Fibroblast of skin of back (primary cell): ENCODE measurements around the gene CYBC1. TPM values are rescaled to one million over a fixed set of nuclear protein-coding genes. Genes with fewer than 3 reads are reported as not detected.

Experiments
- DNase-seq: peaks from one replicate; pipeline ENCODE4 v3.0.0-alpha.2; 2013
- polyA plus RNA-seq, 2 experiments: library from polyadenylated mRNA; unstranded; fragments of 120-200 nt; gene quantifications; one replicate each; pipeline ENCODE4 v1.2.1, GENCODE V29; 2013; ENCODE audit not compliant: insufficient read length in 2 of 2

The CYBC1 gene
- polyA plus RNA-seq (2013, experiment 1 of 2; ENCODE audit: insufficient read length): 57.9 TPM
- polyA plus RNA-seq (2013, experiment 2 of 2; ENCODE audit: insufficient read length): 43.1 TPM

- DNase-seq: peak; percentile 90
Observed at GRCh38 chr17:82450357-82451106, at the start of gene CYBC1. TSS of gene CYBC1 (minus strand) at chr17:82450752. CDS start at chr17:82449254, 1,498 bp downstream.

GRCh38 chr17:82497483-82498405, 47.2 kb upstream of the CYBC1 start:
- peak; percentile 73 for DNase-seq

- DNase-seq: peak; percentile 94
Observed at GRCh38 chr17:82496529-82497434, 46.2 kb upstream of the CYBC1 start.

- DNase-seq: no peak
Observed at GRCh38 chr17:82495844-82496528, 45.4 kb upstream of the CYBC1 start.

- peak; percentile 98 for DNase-seq
Observed at GRCh38 chr17:82494236-82495055, 43.9 kb upstream of the CYBC1 start.

GRCh38 chr17:82493226-82493781, 42.8 kb upstream of the CYBC1 start:
- DNase-seq: peak; percentile 4

- DNase-seq: peak; percentile 69
Observed at GRCh38 chr17:82492643-82493225, 42.2 kb upstream of the CYBC1 start.

GRCh38 chr17:82491533-82491932, 41.0 kb upstream of the CYBC1 start:
- no peak for DNase-seq

GRCh38 chr17:82491196-82491530, 40.6 kb upstream of the CYBC1 start:
- no peak for DNase-seq

GRCh38 chr17:82490512-82491195, 40.1 kb upstream of the CYBC1 start:
- no peak for DNase-seq

- DNase-seq: no peak
Observed at GRCh38 chr17:82489851-82490511, 39.4 kb upstream of the CYBC1 start.

GRCh38 chr17:82489117-82489516, 38.6 kb upstream of the CYBC1 start:
- peak; percentile 62 for DNase-seq

- DNase-seq: no peak
Observed at GRCh38 chr17:82487910-82488309, 37.4 kb upstream of the CYBC1 start.

- DNase-seq: no peak
Observed at GRCh38 chr17:82486231-82487094, 35.9 kb upstream of the CYBC1 start.

- no peak for DNase-seq
Observed at GRCh38 chr17:82483836-82484235, 33.3 kb upstream of the CYBC1 start.

- DNase-seq: no peak
Observed at GRCh38 chr17:82483204-82483660, 32.7 kb upstream of the CYBC1 start.

- no peak for DNase-seq
Observed at GRCh38 chr17:82480318-82480717, 29.8 kb upstream of the CYBC1 start.

- DNase-seq: no peak
Observed at GRCh38 chr17:82479602-82480001, 29.1 kb upstream of the CYBC1 start.
